ENCODE measurements around the gene SOBP.

The SOBP gene

DNA sequence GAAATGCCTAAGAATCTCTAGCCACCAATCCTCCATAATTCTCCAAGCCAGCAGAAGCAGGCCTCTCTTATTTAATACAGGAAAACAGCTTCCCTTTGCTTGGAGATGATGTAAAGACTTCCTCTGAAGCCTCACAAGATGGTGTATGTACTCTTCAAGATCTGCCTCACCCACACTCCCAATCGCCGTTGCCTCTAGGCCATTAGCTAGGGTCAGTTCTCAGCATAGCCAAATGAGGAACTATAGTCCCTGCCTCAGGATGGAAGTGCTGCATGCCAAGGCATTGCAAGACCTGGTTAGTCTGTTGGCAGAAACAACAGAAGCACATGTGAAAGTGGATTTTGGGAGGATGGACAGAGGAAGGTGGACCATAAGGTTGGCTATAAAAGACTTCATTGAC, 195.1 kb downstream of the SOBP start:
- TF ChIP-seq, protein P1, sequence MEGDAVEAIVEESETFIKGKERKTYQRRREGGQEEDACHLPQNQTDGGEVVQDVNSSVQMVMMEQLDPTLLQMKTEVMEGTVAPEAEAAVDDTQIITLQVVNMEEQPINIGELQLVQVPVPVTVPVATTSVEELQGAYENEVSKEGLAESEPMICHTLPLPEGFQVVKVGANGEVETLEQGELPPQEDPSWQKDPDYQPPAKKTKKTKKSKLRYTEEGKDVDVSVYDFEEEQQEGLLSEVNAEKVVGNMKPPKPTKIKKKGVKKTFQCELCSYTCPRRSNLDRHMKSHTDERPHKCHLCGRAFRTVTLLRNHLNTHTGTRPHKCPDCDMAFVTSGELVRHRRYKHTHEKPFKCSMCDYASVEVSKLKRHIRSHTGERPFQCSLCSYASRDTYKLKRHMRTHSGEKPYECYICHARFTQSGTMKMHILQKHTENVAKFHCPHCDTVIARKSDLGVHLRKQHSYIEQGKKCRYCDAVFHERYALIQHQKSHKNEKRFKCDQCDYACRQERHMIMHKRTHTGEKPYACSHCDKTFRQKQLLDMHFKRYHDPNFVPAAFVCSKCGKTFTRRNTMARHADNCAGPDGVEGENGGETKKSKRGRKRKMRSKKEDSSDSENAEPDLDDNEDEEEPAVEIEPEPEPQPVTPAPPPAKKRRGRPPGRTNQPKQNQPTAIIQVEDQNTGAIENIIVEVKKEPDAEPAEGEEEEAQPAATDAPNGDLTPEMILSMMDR (conservative IDR thresholded peaks at IDR 0.05; ENCODE audit: control insufficient read depth, insufficient read depth, low read depth, low read length), result no peak
- no peak for DNase-seq (ENCODE audit: low read depth)
- H3K4me3 ChIP-seq (ENCODE audit: control insufficient read depth, low read depth, low read length), result no peak overlapping the region

DNA sequence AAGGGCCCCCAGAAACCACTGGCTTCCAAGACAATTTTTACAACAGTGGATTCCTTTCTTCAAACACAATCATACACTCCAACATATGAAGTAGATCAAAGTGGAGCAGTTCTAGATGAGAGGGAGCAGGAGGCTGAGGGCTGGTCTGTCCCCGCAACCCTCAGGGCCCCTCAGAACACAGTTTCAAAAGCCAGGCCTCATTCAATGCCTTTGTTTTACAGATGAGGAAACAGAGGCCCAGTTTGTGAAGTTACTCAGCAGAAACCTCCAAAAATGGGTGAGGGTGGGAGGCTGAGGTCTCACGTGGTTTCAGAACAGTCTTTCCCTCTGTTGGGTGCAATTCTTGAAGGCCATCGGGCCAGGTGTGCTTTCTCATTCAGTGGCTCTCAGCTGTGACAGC, 199.3 kb downstream of the SOBP start:
- no peak for DNase-seq (ENCODE audit: low read depth)

DNA sequence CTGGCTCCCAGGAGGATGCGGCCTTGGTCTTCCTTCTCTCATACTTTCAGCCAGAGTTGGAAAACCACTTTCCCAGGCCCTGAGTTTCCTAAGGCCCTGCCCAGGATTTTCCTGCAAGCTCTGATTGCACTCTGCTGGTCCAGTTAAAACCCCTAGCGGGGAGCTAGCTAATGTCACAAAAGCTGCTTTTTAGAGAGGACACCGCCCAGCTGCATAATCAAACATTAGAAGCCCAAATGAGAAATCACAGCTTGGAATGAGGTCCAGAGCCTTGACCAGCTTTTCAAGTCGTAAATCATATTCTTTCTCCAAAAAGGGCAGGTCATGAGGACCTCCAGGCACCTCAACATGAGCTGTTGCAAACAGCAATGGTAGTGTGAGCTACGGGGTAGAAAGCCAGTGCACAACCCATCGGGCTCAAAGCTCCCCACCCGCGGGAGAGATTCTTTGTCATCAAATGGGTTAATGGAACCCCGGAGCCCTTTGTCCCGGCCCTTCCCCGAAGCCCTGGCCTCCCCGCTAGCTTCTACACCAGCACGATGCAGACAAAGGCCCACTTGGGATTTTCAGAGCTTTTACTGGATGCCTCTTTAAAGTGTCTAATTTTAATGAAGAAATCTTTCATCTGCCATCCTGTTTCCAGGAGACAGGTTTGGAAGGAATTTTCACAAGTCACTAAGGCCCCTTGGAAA, 200.2 kb downstream of the SOBP start:
- no peak overlapping the region for H3K4me3 ChIP-seq (ENCODE audit: control insufficient read depth, low read depth, low read length)
- peak; percentile 83 for DNase-seq (ENCODE audit: low read depth)
- TF ChIP-seq, protein P1 (conservative IDR thresholded peaks at IDR 0.05; ENCODE audit: control insufficient read depth, insufficient read depth, low read depth, low read length), result peak; percentile 20

More for the DNA sequence above, 199.3 kb downstream of the SOBP start:
- no peak overlapping the region for H3K4me3 ChIP-seq (ENCODE audit: control insufficient read depth, low read depth, low read length)
- TF ChIP-seq, protein P1 (conservative IDR thresholded peaks at IDR 0.05; ENCODE audit: control insufficient read depth, insufficient read depth, low read depth, low read length), result no peak

DNA sequence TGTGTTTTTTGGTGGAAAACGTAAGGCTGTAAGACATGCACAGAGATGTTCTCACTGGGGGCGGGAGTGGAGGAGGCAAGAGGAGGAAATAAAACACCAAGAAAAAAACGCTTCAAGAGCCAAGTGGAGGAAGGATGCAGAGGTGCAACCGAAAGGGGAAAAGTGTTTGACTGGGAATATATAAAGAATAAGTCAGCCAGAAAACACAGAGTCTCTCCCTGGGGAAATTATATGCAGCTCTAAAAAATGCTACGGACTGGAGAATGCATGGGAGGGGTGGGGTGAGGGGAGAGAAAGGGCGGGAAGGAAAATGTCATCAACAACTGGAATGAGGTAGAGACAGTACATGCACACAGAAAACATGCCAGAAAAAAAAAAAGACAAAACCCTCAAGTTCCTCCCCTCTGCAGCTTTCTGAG, 200.7 kb downstream of the SOBP start:
- H3K4me3 ChIP-seq (ENCODE audit: control insufficient read depth, low read depth, low read length), result peak overlapping the region; percentile 10
- TF ChIP-seq, protein P1 (conservative IDR thresholded peaks at IDR 0.05; ENCODE audit: control insufficient read depth, insufficient read depth, low read depth, low read length), result no peak
- DNase-seq (ENCODE audit: low read depth), result peak; percentile 97

DNA sequence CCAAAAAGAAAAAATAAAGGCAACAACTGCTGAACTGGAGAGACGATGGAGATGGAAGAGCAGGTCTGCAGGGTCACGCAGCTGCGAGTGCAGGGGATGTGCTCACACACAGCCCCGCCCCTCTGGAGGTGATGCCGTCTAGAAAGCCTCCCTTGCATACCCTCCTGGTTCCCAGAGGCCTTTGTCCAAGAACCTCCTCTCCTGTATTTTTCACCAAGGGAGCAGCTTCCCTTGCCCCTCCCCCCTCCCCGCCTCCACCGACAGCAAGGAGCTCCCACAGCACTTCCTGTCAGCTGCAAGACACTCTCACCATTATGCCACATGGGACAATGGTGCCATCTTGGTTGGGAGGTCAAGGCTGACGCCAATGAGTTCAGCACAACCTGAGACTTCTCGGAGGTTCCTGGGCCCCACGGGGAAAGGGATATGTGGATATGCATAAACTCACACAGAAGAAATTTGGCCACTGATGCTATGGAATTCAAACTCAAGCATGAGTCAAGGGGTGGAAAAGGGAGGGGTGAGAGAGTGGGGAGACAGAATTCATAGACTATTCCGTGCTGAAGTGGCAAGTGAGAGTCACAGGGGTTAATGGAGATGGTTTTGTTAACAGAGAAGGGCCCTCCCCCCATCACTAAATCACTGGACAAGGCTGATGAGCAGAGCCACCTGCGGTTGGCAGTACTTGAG, 201.3 kb downstream of the SOBP start:
- peak; percentile 99 for DNase-seq (ENCODE audit: low read depth)
- TF ChIP-seq, protein P1 (conservative IDR thresholded peaks at IDR 0.05; ENCODE audit: control insufficient read depth, insufficient read depth, low read depth, low read length), result no peak
- H3K4me3 ChIP-seq (ENCODE audit: control insufficient read depth, low read depth, low read length), result peak overlapping the region; percentile 10

DNA sequence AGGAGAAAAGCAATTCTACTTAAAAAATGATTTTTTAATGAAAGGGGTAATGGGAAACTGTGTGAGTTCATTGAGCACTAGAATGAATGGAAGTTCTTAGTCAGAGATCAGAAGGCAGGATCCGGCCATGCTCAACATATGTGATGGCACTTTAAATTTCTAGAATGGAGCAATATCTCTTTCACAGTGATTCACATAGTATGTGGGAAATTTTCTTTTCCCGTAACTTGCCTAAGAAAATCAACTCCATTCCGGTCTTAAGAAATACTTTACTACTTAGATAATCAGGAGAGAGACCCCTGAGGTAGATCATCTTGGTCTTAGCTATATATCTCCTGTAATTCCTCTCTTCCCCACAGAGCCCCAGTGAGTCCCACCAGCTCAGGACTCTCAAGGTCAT, 202.4 kb downstream of the SOBP start:
- peak; percentile 95 for DNase-seq (ENCODE audit: low read depth)
- TF ChIP-seq, protein P1 (conservative IDR thresholded peaks at IDR 0.05; ENCODE audit: control insufficient read depth, insufficient read depth, low read depth, low read length), result peak; percentile 6
- H3K4me3 ChIP-seq (ENCODE audit: control insufficient read depth, low read depth, low read length), result no peak overlapping the region
